ENCODE results near the gene NBAS.

The NBAS gene

GRCh38 chr2:15220603-15221002 lies 340.5 kb downstream of the NBAS start:
- no peak overlapping the region for H3K4me3 ChIP-seq (ENCODE audit: low read depth, low read length)
- TF ChIP-seq ZNF777 (tag by site-specific recombination; IDR thresholded peaks at IDR 0.05; ENCODE audit: borderline replicate concordance) (no peak), KLF8 (tag by site-specific recombination; IDR thresholded peaks at IDR 0.05) (no peak), ZNF202 (tag by site-specific recombination; IDR thresholded peaks at IDR 0.05; ENCODE audit: borderline replicate concordance) (no peak), ZBTB26 (tag by site-specific recombination; optimal IDR thresholded peaks at IDR 0.05) (no peak), ZNF184 (tag by site-specific recombination; IDR thresholded peaks at IDR 0.05) (no peak)
- H3K36me3 ChIP-seq (ENCODE audit: control insufficient read depth in 2 of 2, insufficient read depth in 1 of 2, low read length in 2 of 2) = peaks cover 0 to 3% of the 10 kb centered on the region in 2 experiments; a peak in 1 of 3 replicates
- POLR2A ChIA-PET = no interaction called here
- CTCF ChIA-PET = no interaction called here
- H3K9me3 ChIP-seq (ENCODE audit: control insufficient read depth, insufficient read depth, low read depth, low read length) = no peaks in the 10 kb centered on the region
- H3K27ac ChIP-seq (ENCODE audit: extremely low read depth, low read depth, low read length) = no peak overlapping the region
- H3K4me1 ChIP-seq (ENCODE audit: control insufficient read depth, insufficient read depth, low read length) = no peaks in the 10 kb centered on the region

DNA sequence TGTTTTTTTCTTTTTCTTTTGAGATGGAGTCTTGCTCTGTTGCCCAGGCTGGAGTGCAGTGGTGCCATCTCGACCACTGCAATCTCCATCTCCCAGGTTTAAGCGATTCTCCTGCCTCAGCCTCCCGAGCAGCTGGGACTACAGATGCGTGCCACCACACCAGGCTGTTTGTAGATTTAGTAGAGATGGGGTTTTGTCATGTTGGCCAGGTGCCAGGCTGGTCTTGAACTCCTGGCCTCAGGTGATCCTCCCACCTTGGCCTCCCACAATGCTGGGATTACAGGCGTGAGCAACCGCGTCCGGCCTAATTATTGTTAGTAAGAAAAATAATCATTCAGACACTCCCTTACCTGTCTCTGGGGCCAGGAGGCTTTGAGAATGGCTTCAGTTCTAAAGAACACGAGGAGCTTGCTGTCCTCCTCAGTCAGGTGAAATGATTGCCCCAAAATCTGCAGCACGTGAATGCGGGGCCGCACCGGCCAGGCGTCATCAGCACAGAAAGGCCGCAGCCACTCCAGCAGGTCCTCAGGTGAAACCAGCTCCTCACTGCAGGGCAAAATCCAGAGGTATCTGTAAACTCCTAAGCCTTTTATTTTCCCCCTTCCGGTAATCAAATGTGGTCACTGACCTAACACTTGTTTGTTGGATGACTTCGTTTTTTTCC lies 342.6 kb downstream of the NBAS start:
- ChIA-PET CTCF (no interaction called here), POLR2A (no interaction called here)
- H3K9me3 ChIP-seq (ENCODE audit: control insufficient read depth, insufficient read depth, low read depth, low read length) = no peaks in the 10 kb centered on the region
- H3K36me3 ChIP-seq (ENCODE audit: control insufficient read depth in 2 of 2, insufficient read depth in 1 of 2, low read length in 2 of 2) = peaks cover 0 to 3% of the 10 kb centered on the region in 2 experiments; a peak in 1 of 3 replicates
- no peak for TF ChIP-seq HOXD13 (CRISPR knock-in tag; IDR thresholded peaks at IDR 0.05; ENCODE audit: borderline replicate concordance)
- no peak for TF ChIP-seq ZNF571 (tag by site-specific recombination; IDR thresholded peaks at IDR 0.05)
- TF ChIP-seq ZNF768 (tag by site-specific recombination; IDR thresholded peaks at IDR 0.05) = no peak
- TF ChIP-seq SCRT1 (tag by site-specific recombination; IDR thresholded peaks at IDR 0.05; ENCODE audit: borderline replicate concordance) = no peak
- TF ChIP-seq ZNF544 (tag by site-specific recombination; IDR thresholded peaks at IDR 0.05) = no peak
- no peak for TF ChIP-seq SCRT2 (tag by site-specific recombination; IDR thresholded peaks at IDR 0.05)
- no peak for TF ChIP-seq ZNF132 (tag by site-specific recombination; IDR thresholded peaks at IDR 0.05; ENCODE audit: borderline replicate concordance)
- no peak for TF ChIP-seq MEIS1 (CRISPR knock-in tag; IDR thresholded peaks at IDR 0.05; ENCODE audit: borderline replicate concordance)
- no peak for TF ChIP-seq ZNF133 (tag by site-specific recombination; IDR thresholded peaks at IDR 0.05)
- TF ChIP-seq ZBTB26 (tag by site-specific recombination; optimal IDR thresholded peaks at IDR 0.05) = no peak
- H3K27ac ChIP-seq (ENCODE audit: extremely low read depth, low read depth, low read length) = no peak overlapping the region
- no peak overlapping the region for H3K4me3 ChIP-seq (ENCODE audit: low read depth, low read length)
- H3K4me1 ChIP-seq (ENCODE audit: control insufficient read depth, insufficient read depth, low read length) = no peaks in the 10 kb centered on the region

DNA sequence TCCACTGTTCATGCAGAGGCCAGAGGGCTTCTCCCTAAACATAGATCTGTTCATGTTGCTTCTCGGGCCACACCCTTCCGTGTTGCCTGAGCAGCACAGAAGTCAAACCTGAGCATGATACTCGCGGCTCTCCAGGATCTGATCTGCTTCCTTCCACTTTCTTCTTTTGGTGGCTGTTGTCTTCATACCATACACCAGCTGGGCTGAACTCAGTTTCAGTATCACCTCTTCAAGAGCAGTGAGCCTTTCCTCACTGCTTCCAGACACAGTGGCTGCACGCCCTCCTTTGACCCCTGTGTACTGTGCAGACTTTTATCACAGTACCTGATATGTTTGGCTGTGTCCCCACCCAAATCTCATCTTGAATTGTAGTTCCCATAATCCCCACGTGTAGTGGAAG lies 348.9 kb downstream of the NBAS start:
- no peaks in the 10 kb centered on the region for H3K4me1 ChIP-seq (ENCODE audit: control insufficient read depth, insufficient read depth, low read length)
- H3K4me3 ChIP-seq (ENCODE audit: low read depth, low read length) = no peak overlapping the region
- CTCF ChIA-PET = no interaction called here
- H3K27ac ChIP-seq (ENCODE audit: extremely low read depth, low read depth, low read length) = no peak overlapping the region
- no peak for TF ChIP-seq ZNF785 (tag by site-specific recombination; IDR thresholded peaks at IDR 0.05)
- no peak for TF ChIP-seq OSR2 (tag by site-specific recombination; IDR thresholded peaks at IDR 0.05)
- TF ChIP-seq, protein P1, sequence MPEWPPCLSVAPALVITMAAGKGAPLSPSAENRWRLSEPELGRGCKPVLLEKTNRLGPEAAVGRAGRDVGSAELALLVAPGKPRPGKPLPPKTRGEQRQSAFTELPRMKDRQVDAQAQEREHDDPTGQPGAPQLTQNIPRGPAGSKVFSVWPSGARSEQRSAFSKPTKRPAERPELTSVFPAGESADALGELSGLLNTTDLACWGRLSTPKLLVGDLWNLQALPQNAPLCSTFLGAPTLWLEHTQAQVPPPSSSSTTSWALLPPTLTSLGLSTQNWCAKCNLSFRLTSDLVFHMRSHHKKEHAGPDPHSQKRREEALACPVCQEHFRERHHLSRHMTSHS (tag by site-specific recombination; IDR thresholded peaks at IDR 0.05) = no peak
- no peak for TF ChIP-seq TCF7L2 (IDR thresholded peaks at IDR 0.05; ENCODE audit: borderline replicate concordance, low read depth, low read length)
- TF ChIP-seq ZNF791 (tag by site-specific recombination; IDR thresholded peaks at IDR 0.05) = no peak
- no peak for TF ChIP-seq PRDM1 (tag by site-specific recombination; IDR thresholded peaks at IDR 0.05)
- TF ChIP-seq ZBTB1 (tag by site-specific recombination; IDR thresholded peaks at IDR 0.05) = no peak
- TF ChIP-seq ZNF416 (tag by site-specific recombination; IDR thresholded peaks at IDR 0.05) = no peak
- TF ChIP-seq GLI2 (tag by site-specific recombination; IDR thresholded peaks at IDR 0.05; ENCODE audit: borderline replicate concordance, low read depth) = no peak
- TF ChIP-seq ZNF202 (tag by site-specific recombination; IDR thresholded peaks at IDR 0.05; ENCODE audit: borderline replicate concordance) = no peak
- TF ChIP-seq, protein P2, sequence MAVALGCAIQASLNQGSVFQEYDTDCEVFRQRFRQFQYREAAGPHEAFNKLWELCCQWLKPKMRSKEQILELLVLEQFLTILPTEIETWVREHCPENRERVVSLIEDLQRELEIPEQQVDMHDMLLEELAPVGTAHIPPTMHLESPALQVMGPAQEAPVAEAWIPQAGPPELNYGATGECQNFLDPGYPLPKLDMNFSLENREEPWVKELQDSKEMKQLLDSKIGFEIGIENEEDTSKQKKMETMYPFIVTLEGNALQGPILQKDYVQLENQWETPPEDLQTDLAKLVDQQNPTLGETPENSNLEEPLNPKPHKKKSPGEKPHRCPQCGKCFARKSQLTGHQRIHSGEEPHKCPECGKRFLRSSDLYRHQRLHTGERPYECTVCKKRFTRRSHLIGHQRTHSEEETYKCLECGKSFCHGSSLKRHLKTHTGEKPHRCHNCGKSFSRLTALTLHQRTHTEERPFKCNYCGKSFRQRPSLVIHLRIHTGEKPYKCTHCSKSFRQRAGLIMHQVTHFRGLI (tag by site-specific recombination; IDR thresholded peaks at IDR 0.05) = no peak
- no peak for TF ChIP-seq ZNF621 (tag by site-specific recombination; IDR thresholded peaks at IDR 0.05)
- no peak for TF ChIP-seq ZNF843 (tag by site-specific recombination; IDR thresholded peaks at IDR 0.05)
- no peak for TF ChIP-seq ZBTB20 (tag by site-specific recombination; IDR thresholded peaks at IDR 0.05)
- POLR2A ChIA-PET = no interaction called here
- no peaks in the 10 kb centered on the region for H3K9me3 ChIP-seq (ENCODE audit: control insufficient read depth, insufficient read depth, low read depth, low read length)
- H3K36me3 ChIP-seq (ENCODE audit: control insufficient read depth in 2 of 2, insufficient read depth in 1 of 2, low read length in 2 of 2) = peaks cover 0 to 4% of the 10 kb centered on the region in 2 experiments; a peak in 1 of 3 replicates
